Measurements from ENCODE around the gene MEIOSIN.

- no peak for TF ChIP-seq EZH2 (IDR thresholded peaks at IDR 0.05; ENCODE audit: insufficient read depth, poor library complexity, severe bottlenecking)
- TF ChIP-seq EZH2phosphoT487 (IDR thresholded peaks at IDR 0.05; ENCODE audit: insufficient read depth, low read depth): no peak
Observed at GRCh38 chr19:45792470-45793177, 59.4 kb downstream of the MEIOSIN start, which contains the start of gene DMWD.
